Measurements from ENCODE around the gene MREG.

GRCh38 chr2:215941726-215942125, 71.6 kb downstream of the MREG start:
- TF ChIP-seq, protein P1, sequence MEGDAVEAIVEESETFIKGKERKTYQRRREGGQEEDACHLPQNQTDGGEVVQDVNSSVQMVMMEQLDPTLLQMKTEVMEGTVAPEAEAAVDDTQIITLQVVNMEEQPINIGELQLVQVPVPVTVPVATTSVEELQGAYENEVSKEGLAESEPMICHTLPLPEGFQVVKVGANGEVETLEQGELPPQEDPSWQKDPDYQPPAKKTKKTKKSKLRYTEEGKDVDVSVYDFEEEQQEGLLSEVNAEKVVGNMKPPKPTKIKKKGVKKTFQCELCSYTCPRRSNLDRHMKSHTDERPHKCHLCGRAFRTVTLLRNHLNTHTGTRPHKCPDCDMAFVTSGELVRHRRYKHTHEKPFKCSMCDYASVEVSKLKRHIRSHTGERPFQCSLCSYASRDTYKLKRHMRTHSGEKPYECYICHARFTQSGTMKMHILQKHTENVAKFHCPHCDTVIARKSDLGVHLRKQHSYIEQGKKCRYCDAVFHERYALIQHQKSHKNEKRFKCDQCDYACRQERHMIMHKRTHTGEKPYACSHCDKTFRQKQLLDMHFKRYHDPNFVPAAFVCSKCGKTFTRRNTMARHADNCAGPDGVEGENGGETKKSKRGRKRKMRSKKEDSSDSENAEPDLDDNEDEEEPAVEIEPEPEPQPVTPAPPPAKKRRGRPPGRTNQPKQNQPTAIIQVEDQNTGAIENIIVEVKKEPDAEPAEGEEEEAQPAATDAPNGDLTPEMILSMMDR (conservative IDR thresholded peaks at IDR 0.05; ENCODE audit: low read depth, low read length), result no peak
- no peak for TF ChIP-seq EZH2 (IDR thresholded peaks at IDR 0.05; ENCODE audit: borderline replicate concordance, low read depth, low read length, poor library complexity, severe bottlenecking)
